Ovary (tissue), 9 donors: ENCODE measurements around the gene MZT1. TPM values are rescaled to one million over a fixed set of nuclear protein-coding genes. Genes with fewer than 3 reads are reported as not detected.
"Not testable (repeated sequence)": the region's sequence is repeated elsewhere in the genome, so short reads cannot be mapped to it uniquely, and the experiment has no call there.

Experiments
- DNase-seq, 5 donors: peaks; one replicate each; pipeline ENCODE4 v3.0.0-alpha.2; 2019 to 2020
- H3K27ac ChIP-seq, 2 donors: fragments of 200-600 bp; one replicate each; pipeline versions ENCODE4 v1.5.1 to v1.8.0; 2019 to 2022
- H3K27me3 ChIP-seq: fragments of 200-600 bp; one replicate; pipeline ENCODE4 v1.8.0; 2022
- H3K36me3 ChIP-seq: fragments of 200-600 bp; sonication (generic); one replicate; pipeline ENCODE4 v1.5.1; 2019
- H3K4me1 ChIP-seq: one replicate; pipeline ENCODE4 v1.8.1; 2013; ENCODE audit warnings: mild to moderate bottlenecking, moderate library complexity; ENCODE audit not compliant: insufficient read depth
- H3K4me3 ChIP-seq: fragments of 200-600 bp; sonication (generic); one replicate; pipeline ENCODE4 v1.5.1; 2017
- H3K9me3 ChIP-seq, 2 donors: fragments of 200-600 bp in 1 of 2; sonication (generic) in 1 of 2; one replicate each; pipeline versions ENCODE4 v1.5.1 to v1.8.1; 2013 to 2019; ENCODE audit warnings: mild to moderate bottlenecking in 1 of 2, moderate library complexity in 1 of 2
- CTCF ChIP-seq, 3 donors: fragments of 450-650 bp in 2 of 3; fragments of 200-600 bp in 1 of 3; IDR thresholded peaks; one replicate each; pipeline versions ENCODE4 v1.5.1 to v1.8.0; 2016 to 2022; ENCODE audit warnings: antibody characterized with exemption in 3 of 3, mild to moderate bottlenecking in 1 of 3
- EP300 ChIP-seq: sonication (generic); formaldehyde crosslinking; IDR thresholded peaks from one replicate; pipeline ENCODE4 v1.6.1; 2017; ENCODE audit warnings: antibody characterized with exemption
- POLR2A ChIP-seq: fragments of 450-650 bp; IDR thresholded peaks from one replicate; pipeline ENCODE4 v1.6.1; 2017; ENCODE audit warnings: antibody characterized with exemption, mild to moderate bottlenecking, moderate library complexity
- whole genome bisulfite sequencing, 3 donors: extraction: QIAGEN DNeasy Blood & Tissue Kit in 1 of 3; methylation state at CpG; one replicate each; pipeline versions ENCODE4 v1.1.5 to v1.1.7; 2013 to 2017; 5-methylcytosine and 5-hydroxymethylcytosine counted together
- intact Hi-C, 4 donors: fragments of 100-400 bp; cut with DNase I; formaldehyde crosslinking; loops; one replicate each; pipeline versions ENCODE4 v1.11.0 to v1.15.1; 2022 to 2023
- polyA plus RNA-seq, 2 donors: library from polyadenylated mRNA; stranded (reverse); fragments of 200-250 nt in 1 of 2; fragments of 350-450 nt in 1 of 2; fragmentation: Illumina TruSeq in 1 of 2; extraction: RNeasy Lipid Tissue Mini Kit (QIAGEN cat#74804) in 1 of 2; gene quantifications; one replicate each; pipeline ENCODE4 v1.2.3, GENCODE V29; 2013 to 2014
- total RNA-seq, 7 donors: library from RNA; depleted of rRNA in 2 of 7; stranded (reverse); fragments of >200 nt in 2 of 7; fragmentation: NEBNext Ultra II Directional in 3 of 7; extraction: Animal tissue kit (Norgen Biotek cat#: 25700) in 3 of 7; gene quantifications; one replicate each; pipeline versions ENCODE4 v1.1.0 to v1.2.4, GENCODE V29; 2016 to 2023
- donor health status: DM: no; HTN: no; CAD: no; lungs with moderate emphysema.
- donor health status: DM: no; HTN: no; CAD: no.
- donor health status: Bipolar disorder and iron deficiency.
- donor health status: DM: yes; HTN: yes; CAD: no.
- donor health status: DM: no; HTN: no; CAD: no.
- donor health status: DM: yes; HTN: yes; CAD: no.

Gene MZT1
- total and polyA plus RNA-seq, 9 donors: 4.2 to 7.3 (median 6.2) TPM

GRCh38 chr13:72740015-72740414, 12.6 kb upstream of the MZT1 start:
- Histone ChIP-seq H3K36me3 (no peaks in the 10 kb centered on the region), H3K27me3 (no peaks in the 10 kb centered on the region), H3K4me3 (no peak overlapping the region), H3K4me1 (no peaks in the 10 kb centered on the region), H3K27ac (no peak overlapping the region), H3K9me3 (no peaks in the 10 kb centered on the region)
- TF ChIP-seq EP300 (no peak), CTCF (IDR thresholded peaks at IDR 0.05) (no peak), POLR2A (no peak)
- intact Hi-C loops: no loop called here
- DNase-seq: no peak
- 52 to 61% (median 52%) methylated on average over 1 of the region's 1 CpG for WGBS, 3 donors

GRCh38 chr13:72737033-72737432, 9.6 kb upstream of the MZT1 start:
- Histone ChIP-seq H3K27ac (no peak overlapping the region), H3K9me3 (no peaks in the 10 kb centered on the region), H3K27me3 (no peaks in the 10 kb centered on the region), H3K4me1 (no peaks in the 10 kb centered on the region), H3K36me3 (no peaks in the 10 kb centered on the region), H3K4me3 (no peak overlapping the region)
- TF ChIP-seq POLR2A (no peak), EP300 (no peak), CTCF (IDR thresholded peaks at IDR 0.05) (no peak)
- WGBS, 3 donors: 87 to 92% (median 92%) methylated on average over 3 of the region's 3 CpGs
- intact Hi-C loops: no loop called here
- no peak for DNase-seq

GRCh38 chr13:72728290-72728605, 819 bp upstream of the MZT1 start:
- Histone ChIP-seq H3K4me1 (peaks cover 3% of the 10 kb centered on the region), H3K27me3 (no peaks in the 10 kb centered on the region), H3K4me3 (peak overlapping the region; percentile 83), H3K36me3 (no peaks in the 10 kb centered on the region), H3K27ac (no peak overlapping the region), H3K9me3 (no peaks in the 10 kb centered on the region)
- DNase-seq: no peak
- intact Hi-C loops: no loop called here
- no peak for TF ChIP-seq POLR2A
- no peak for TF ChIP-seq CTCF (IDR thresholded peaks at IDR 0.05)
- TF ChIP-seq EP300: no peak
- 2 to 5% (median 5%) methylated on average over 3 of the region's 3 CpGs for WGBS, 3 donors

GRCh38 chr13:72726726-72727416, 558 bp downstream of the MZT1 start:
- 2 to 3% (median 2%) methylated on average over 46 to 49 of the region's 49 CpGs for WGBS, 3 donors
- intact Hi-C loops: no loop called here
- Histone ChIP-seq H3K36me3 (no peaks in the 10 kb centered on the region), H3K4me3 (peak overlapping the region; percentile 83), H3K4me1 (peaks cover 3% of the 10 kb centered on the region), H3K27ac (no peak overlapping the region), H3K27me3 (no peaks in the 10 kb centered on the region), H3K9me3 (no peaks in the 10 kb centered on the region)
- no peak for TF ChIP-seq POLR2A
- no peak for TF ChIP-seq EP300
- DNase-seq: peak in 4 of 5 donors; percentile 16 to 64 (median 30)

- WGBS, 3 donors: 86 to 89% (median 88%) methylated on average over 15 of the region's 15 CpGs
- intact Hi-C loops: not testable (repeated sequence)
These were observed 1.2 kb downstream of the MZT1 start for GRCh38 chr13:72726185-72726584.

More at GRCh38 chr13:72726185-72726584, 1.2 kb downstream of the MZT1 start:
- H3K27ac ChIP-seq, H3K36me3 ChIP-seq, H3K4me3 ChIP-seq, H3K4me1 ChIP-seq, DNase-seq, H3K27me3 ChIP-seq, H3K9me3 ChIP-seq: not testable (repeated sequence)
